GM18505 (cell line): Measurements from ENCODE around the gene GAS2.

Experiments used
- ATAC-seq: cut with Tn5 transposase; IDR thresholded peaks from one replicate; pipeline ENCODE4 v1.9.1; 2021; ENCODE audit not compliant: unreplicated experiment
- POLR2A ChIP-seq: IDR thresholded peaks from 4 replicates; pipeline ENCODE4 v1.6.1; 2011; ENCODE audit warnings: borderline replicate concordance; ENCODE audit not compliant: insufficient read depth, insufficient read length; ENCODE audit errors: extremely low read depth

The GAS2 gene

DNA sequence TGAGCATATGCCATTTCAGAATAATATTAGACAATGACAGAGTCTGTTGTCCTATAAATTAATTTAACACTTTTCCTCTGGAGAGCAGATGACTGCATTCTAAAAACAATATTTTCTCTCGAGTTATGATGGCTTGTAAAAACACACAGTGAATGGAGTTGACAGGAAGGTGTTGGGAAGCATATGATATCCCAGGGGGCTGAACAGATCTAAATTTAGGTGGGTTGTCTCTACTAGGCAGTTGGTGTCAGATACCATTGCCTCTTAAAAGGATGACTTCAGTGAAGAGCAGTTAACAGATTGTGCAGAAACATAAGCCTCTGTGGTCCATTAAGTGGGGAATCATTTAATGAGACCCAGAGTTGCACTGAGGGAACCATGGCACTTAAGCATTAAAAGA, 132.5 kb downstream of the GAS2 start:
- no peak for TF ChIP-seq POLR2A

DNA sequence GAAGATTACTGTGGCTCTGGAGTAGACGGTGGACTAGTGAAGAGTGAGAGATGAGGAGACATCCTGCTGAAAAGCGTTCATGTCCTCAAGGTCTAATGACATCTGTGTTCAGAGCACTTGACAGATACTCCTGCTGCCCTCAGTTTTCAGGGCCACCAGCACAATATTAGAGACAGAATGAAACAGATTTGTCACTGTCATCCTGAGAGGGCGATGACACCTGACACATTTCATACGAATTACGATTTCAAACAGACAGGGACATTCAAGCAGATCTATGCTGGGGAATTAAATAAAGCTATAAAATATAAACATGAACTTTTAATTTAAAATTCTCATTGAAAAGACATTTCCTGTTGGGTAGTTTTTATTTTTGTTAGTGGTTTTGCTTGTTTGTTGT, 134.1 kb downstream of the GAS2 start:
- ATAC-seq, result no peak
- no peak for TF ChIP-seq POLR2A

More for the DNA sequence above, 132.5 kb downstream of the GAS2 start:
- ATAC-seq, result no peak

DNA sequence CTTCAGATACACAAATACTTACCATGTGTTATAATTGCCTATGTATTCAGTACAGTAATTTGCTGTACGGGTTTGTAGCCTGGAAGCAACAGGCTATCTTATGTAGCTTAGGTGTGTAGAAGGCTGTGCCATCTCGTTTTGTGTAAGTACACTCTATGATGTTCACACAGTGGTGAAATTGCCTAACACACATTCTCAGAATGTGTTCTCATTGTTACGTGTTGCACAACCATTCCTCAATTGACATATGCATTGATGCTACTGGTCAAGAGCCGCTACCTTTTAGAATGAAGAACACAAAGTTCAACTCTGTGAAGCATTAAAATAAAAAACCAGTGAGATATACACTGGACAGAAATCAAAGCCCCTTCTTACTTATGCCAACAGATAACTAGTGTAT, 136.4 kb downstream of the GAS2 start:
- ATAC-seq, result no peak
- TF ChIP-seq POLR2A, result no peak

DNA sequence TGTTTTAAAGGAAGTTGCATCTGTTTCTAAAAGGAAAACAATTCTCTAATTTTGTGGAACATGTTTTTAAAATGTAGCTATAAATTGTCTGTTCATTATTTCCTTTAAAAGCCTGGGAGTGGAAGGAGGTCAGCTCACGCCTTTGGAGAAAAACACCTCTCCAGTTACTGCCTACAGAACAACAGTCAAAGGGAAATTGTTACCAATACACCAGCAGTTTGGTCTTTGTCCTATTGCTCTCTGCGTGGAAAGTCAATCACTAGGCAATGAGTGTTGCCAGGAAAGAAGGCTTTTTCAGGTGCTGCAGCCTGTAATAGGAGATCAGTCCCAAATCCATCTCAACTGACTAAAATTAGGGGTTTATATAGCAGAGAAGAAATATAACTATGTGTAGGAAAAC, 141.0 kb downstream of the GAS2 start:
- no peak for TF ChIP-seq POLR2A
- ATAC-seq, result no peak

DNA sequence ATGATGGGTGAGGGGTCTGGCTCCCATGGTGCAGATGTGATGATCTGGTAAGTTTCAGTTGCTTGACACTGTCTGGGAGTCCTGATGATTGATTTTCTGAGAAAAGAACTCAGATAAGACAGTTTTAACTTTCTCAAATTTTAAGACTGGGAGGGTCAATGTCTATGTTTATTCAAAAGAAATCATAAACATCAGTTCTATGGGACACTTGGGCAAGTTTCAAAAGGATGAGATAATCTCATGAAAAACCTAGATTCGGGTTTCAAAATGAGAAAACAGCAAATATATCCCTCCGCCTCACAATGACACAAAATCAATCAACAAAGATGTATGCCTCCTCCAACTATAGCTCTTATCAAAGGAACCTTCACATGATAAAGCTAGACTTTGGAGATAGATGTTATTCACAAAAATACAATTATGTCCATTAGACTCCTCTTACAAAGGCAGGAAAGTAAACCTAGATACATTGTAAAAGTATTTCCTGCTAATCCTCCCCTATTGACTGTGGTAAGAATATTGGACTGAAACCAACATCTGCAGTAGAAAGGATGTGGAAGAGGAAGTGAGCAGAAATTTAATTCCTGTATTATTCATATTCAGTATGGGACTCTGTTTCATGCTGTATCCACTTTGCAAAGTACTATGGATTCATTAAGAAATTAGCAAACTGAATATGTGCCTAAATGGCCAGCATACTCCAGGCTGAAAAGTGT, 141.6 kb downstream of the GAS2 start:
- no peak for TF ChIP-seq POLR2A
- peak; percentile 99 for ATAC-seq

DNA sequence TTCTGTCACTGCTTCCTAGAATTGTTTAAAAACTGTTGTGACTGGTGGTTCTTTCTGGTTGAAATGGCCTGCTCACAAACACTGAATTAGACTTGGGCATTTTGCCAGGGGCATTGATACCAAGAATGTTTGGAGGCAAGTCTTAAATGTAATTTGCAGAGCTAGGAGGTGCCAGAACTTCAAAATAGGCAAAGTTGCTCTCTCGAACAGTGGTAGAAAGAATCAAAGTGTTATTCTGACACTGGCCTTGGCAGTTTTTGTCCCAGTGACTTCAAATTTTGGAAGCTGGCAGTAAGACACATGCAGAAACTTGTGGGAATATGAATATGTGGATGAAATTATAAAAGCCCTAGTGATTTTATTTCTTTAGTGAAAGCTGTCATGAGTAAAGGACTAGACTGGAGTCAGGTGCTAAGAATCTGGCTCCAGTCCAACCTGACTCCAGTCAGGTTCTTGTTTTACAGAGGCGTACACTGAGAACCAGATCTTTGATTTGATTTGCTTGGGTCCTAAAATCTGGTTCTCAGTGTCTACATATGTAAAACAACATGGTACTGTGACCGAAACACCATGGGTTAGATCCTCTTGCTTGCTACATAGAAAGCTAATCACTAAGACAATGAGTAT, 142.3 kb downstream of the GAS2 start:
- no peak for TF ChIP-seq POLR2A
- ATAC-seq, result peak; percentile 34

DNA sequence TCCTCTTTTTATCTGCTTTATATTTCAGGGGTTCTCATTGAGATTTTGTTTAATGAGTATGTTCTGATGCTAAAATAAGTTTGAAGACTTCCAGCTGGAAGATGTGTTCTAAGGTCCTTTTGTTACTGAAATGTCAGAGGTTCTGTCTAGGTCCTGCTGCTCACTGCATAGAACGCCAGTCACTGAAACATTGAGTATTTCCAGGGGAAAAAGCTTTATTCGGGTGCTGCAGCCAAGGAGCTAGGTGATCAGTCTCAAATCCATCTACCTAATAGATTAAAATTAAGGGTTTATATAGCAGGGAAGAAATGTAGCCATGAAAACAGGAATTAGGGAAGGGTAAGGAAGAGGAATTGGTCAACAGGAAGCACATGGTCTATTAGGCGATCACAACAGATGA, 143.5 kb downstream of the GAS2 start:
- TF ChIP-seq POLR2A, result no peak
- no peak for ATAC-seq

DNA sequence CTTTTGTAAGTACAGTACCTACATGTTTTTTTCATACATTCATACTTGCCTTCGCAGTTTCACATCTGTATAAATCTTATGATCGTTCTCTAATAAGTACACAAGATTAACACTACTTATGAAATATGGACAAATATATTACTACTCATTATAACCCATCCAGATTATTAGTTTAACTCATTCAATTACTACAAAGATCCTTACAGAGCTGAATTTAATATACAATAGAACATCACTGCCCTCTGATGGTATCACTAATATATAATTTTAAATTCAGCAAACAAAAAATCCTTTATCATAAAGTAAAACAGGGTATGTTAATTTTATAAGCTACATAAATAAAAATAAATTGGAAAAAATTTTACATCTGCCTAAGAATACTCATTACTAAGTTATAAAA, 155.8 kb downstream of the GAS2 start:
- ATAC-seq, result no peak
- no peak for TF ChIP-seq POLR2A

DNA sequence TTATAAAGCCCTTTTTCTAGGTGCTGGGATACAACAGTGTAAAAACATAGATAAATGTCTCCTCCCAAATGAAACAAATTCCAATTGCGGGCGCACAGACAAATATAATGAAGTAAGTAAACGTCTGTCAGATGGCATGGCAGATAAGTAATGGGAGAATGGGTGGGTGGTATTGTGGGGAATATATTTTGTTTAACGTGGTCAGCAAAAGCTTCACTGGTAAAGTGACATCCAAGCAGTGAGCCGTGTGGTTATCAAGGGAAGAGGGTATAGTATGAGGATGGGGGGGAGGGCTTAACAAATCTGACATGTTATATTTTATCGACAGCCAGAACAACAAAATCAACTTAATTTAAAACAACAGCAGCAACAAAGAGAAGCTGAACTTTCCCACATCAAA, 162.0 kb downstream of the GAS2 start:
- ATAC-seq, result no peak
- TF ChIP-seq POLR2A, result no peak

DNA sequence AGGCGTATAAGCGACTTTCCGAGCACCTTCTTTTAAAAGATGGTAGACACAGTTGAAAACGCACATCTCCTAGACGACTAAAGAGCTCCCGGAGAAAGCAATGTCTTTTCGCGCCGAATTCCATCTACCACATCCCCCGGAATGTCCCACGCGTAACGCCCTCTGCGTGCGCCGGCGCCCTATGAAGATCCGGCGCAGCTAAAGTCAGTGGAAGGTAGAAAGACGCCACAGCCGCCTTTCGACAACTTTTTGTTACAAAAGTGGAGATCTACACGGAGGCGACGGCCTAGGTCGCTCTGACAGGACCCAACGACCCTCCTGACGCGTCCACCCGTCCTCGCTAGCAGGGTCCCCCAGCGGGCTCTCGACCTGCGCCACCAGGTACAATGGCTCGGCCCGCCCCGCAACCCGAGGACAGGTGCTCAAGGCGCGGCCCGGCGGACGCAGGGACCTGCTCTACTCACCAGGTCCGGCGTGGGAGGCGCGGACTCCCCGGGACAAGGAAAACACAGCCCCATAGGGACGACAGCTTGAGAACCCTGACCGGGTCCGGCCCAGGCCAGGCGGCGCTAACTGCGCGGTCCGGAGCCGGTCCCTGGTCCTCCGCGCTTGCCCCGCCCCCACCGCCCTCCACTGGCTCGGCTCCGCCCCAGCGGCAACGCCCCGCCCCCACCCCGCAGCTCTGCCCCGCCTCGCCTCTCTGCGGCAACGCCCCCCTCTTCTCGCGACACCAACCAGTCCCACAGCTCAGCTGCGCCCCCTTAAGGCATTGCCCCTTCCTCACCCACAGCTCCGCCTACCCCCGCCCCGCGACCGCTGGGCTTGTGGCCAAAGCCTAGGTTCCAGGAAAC, 163.0 kb downstream of the GAS2 start, which contains the start of gene SVIP:
Gene SVIP, minus strand, starts transcription at position 571 of the 851 bp plus-strand sequence. Its CDS starts 53 bp downstream, at position 518.
- peak; percentile 69 for TF ChIP-seq POLR2A
- peak; percentile 93 for ATAC-seq

DNA sequence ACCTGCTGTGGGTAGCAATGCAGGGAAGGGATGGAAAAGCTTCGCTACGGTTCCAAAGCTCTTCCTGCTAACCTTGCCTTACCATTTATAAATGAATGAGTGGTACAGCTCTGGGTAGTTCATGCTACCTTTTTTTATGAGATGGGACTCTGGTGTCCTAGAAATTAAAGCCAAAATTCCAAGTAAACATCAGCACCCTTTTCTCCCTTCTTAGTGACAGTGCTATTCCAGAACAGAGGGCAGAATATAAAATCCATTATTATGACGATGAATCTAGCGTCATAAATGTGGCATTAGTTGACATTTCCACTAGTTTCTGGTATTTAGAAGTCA, 163.6 kb downstream of the GAS2 start:
- no peak for ATAC-seq
- no peak for TF ChIP-seq POLR2A

DNA sequence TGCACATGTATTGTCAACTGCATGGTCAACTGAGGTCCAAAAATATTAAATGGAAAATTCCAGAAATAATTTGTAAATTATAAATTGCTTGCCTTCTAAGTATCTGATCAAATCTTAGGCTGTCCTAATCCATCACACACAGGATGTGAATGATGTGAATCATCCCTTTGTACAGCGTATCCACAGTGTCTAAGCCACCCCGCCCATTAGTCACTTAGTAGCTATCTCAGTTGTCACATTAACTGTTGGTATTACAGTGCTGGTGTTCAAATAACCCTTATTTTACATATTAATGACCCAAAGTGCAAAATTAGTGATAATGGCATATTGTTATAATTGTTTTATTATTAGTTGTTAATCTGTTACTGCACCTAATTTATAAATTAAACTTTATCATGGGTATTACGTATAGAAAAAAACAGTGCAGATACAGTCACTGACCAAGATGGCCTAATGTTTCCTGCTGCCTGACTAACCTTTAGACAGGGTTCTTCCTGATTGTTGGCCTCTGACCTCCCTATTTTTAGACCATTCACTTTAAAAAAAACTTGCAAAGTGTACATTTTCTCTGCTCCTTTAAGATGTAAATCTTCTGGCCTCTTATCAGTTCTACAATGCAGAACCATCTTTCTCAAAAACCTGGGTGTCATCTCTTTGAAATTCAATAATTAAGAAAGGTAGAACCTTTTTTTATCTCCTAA, 166.1 kb downstream of the GAS2 start:
- TF ChIP-seq POLR2A, result no peak
- ATAC-seq, result no peak

DNA sequence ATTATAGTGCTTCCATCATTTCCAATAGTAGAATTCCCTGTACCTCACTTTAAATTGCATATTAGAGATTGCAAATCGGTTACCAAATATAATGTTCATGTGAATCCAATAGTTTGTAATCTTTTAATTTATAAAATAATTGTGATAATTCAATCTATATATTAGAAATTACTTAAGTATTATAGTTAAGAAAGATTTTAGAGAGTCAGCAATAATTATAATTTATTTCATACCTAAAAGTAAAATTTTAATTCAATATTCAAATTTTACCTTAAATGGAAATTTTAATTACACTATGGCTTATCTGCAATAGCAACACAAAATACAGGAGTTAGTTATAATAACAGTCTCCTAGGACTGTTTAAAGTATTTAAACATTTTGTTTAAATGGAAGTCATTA, 180.3 kb downstream of the GAS2 start:
- no peak for TF ChIP-seq POLR2A
- ATAC-seq, result no peak
